ENCODE results near the gene JADE1.

Gene JADE1

DNA sequence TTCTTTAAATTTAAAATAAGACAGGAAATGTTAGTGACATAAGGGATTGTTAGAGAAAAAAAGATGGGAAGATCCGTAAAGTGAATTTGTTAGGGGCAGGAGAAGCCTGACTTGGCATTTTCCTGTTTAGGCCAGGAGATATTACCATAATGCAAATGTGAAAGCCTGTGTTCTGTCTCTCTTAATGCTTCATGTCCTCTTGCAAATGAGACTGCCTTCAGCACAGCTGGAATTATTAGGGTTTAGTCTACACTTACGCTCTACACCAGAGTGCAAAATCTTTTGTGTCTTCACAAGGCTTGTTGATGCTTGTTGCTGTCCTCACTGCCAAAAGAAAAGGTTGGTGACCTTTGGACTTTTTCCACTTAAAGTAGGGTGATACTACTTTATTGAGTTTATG, 56.8 kb downstream of the JADE1 start:
- TF ChIP-seq, protein P1, sequence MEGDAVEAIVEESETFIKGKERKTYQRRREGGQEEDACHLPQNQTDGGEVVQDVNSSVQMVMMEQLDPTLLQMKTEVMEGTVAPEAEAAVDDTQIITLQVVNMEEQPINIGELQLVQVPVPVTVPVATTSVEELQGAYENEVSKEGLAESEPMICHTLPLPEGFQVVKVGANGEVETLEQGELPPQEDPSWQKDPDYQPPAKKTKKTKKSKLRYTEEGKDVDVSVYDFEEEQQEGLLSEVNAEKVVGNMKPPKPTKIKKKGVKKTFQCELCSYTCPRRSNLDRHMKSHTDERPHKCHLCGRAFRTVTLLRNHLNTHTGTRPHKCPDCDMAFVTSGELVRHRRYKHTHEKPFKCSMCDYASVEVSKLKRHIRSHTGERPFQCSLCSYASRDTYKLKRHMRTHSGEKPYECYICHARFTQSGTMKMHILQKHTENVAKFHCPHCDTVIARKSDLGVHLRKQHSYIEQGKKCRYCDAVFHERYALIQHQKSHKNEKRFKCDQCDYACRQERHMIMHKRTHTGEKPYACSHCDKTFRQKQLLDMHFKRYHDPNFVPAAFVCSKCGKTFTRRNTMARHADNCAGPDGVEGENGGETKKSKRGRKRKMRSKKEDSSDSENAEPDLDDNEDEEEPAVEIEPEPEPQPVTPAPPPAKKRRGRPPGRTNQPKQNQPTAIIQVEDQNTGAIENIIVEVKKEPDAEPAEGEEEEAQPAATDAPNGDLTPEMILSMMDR (IDR thresholded peaks at IDR 0.05; ENCODE audit: borderline replicate concordance, control extremely low read depth, extremely low read depth, insufficient read depth, missing control alignments) = no peak
- DNase-seq (ENCODE audit: low spot score) = no peak
- in situ Hi-C loops (cut with MboI; ENCODE audit: low sequenced_read_pairs, unreplicated experiment) = loop anchor here (25.0 kb wide), 1 partner anchor 679 kb away; no protein-coding TSS in a partner anchor

DNA sequence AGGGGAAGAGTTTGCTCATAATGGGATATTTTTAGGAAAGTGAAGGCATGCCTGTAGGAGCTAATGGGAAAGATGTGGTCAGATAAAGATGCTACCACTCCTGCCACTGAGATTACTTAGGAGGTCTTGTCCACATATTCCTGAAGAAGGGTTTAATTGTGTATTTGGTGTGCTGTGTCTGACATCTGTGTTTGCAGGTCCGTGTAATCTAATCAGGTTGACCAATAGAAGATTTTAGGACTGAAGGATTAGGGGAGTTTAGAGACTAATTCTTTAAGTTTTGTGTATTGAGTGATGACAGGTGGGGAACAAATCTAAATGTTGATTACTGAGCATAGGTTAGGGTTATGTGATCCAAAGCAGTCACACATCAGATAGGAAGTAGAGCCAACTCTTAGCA, 57.2 kb downstream of the JADE1 start:
- DNase-seq (ENCODE audit: low spot score) = no peak
- in situ Hi-C loops (cut with MboI; ENCODE audit: low sequenced_read_pairs, unreplicated experiment) = loop anchor here (25.0 kb wide), 1 partner anchor 679 kb away; no protein-coding TSS in a partner anchor
- TF ChIP-seq, protein P1 (IDR thresholded peaks at IDR 0.05; ENCODE audit: borderline replicate concordance, control extremely low read depth, extremely low read depth, insufficient read depth, missing control alignments) = no peak

DNA sequence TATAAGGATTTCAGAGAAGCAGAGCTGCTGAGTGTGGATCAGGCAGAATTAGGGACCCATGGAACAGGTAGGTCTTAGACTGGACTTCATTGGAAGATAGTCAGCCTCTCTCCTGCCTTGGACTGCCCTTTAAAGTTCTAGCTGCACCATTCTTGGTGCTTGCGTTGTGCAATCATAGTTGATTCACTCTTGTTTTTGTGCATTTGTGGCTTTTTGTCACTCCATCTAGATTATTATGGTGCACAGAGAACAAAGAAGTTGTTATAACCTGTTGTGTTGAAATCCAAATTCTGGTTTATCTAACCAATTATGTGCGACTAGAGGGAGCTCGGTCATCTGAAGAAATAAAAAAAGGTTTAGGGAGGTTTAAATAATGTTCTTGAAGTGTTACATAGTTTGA, 59.3 kb downstream of the JADE1 start:
- in situ Hi-C loops (cut with MboI; ENCODE audit: low sequenced_read_pairs, unreplicated experiment) = loop anchor here (25.0 kb wide), 1 partner anchor 681 kb away; no protein-coding TSS in a partner anchor
- TF ChIP-seq, protein P1 (IDR thresholded peaks at IDR 0.05; ENCODE audit: borderline replicate concordance, control extremely low read depth, extremely low read depth, insufficient read depth, missing control alignments) = no peak
- DNase-seq (ENCODE audit: low spot score) = no peak

DNA sequence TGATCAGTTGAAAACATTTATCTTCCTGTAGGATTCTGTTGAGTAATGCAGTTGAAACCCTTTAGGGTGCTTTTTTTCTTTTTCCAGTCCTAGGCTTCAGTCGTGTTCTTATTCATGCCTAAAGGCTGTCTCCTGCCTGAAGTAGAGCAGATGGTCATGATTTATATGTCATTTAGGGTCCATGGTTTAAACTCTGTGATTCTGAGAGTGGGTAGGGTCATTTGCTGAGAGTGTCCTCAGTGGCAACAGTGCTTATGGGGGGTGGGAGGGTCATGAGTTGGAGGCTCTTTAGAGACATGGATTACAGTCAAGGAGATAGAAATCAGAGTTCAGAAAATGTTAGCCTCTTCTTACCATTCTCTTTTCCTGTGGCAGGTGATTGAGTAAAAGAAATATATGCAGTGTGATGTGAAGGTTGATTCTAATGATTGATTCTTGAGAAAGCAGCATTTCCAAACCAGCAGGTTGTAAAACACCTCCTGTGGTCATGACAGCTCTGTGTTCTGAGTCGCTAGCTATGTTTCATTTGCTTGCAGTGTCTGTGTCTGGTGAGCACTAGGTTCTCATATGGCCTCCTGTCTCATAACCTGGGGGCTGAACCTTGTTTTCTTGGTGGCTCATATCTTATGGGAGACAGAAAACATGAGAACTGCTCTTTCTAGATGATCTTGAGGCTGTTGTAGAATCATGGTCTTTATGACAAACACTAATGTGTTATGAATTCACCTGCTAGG, 60.4 kb downstream of the JADE1 start:
- in situ Hi-C loops (cut with MboI; ENCODE audit: low sequenced_read_pairs, unreplicated experiment) = loop anchor here (25.0 kb wide), 1 partner anchor 683 kb away; no protein-coding TSS in a partner anchor
- TF ChIP-seq, protein P1 (IDR thresholded peaks at IDR 0.05; ENCODE audit: borderline replicate concordance, control extremely low read depth, extremely low read depth, insufficient read depth, missing control alignments) = no peak
- DNase-seq (ENCODE audit: low spot score) = no peak

DNA sequence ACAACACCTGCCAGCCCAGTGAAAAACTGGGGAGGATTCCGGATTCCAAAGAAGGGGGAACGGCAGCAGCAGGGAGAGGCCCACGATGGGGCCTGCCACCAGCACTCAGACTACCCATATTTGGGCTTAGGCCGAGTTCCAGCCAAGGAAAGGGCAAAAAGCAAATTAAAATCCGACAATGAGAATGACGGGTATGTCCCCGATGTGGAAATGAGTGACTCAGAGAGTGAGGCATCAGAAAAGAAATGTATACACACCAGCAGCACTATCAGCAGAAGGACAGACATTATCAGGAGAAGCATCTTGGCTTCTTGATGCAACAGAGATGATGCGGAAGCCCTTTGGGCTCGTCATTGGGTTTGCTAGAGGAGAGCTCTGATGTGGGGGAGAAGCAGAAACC, 62.4 kb downstream of the JADE1 start:
- no peak for DNase-seq (ENCODE audit: low spot score)
- TF ChIP-seq, protein P1 (IDR thresholded peaks at IDR 0.05; ENCODE audit: borderline replicate concordance, control extremely low read depth, extremely low read depth, insufficient read depth, missing control alignments) = no peak
- in situ Hi-C loops (cut with MboI; ENCODE audit: low sequenced_read_pairs, unreplicated experiment) = loop anchor here (25.0 kb wide), 1 partner anchor 685 kb away; no protein-coding TSS in a partner anchor

DNA sequence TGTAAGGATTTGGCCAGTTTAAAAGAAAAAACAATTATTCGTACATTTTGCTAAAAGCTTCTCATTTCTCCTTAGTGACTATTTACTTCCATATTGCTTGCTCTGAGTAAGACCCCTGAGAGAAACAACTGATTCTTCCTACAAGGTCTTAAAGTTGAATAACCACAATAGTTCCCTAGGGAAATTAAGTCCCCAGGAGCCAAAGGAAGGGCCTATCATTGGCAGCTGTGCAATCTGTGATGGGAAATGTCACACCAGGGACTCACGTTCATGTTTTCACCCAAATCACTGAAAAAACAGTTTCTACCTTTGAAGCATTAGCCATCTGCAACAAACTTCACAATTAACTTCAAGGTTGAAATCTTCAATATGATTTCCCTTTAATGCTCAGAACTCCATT, 66.7 kb downstream of the JADE1 start:
- DNase-seq (ENCODE audit: low spot score) = no peak
- TF ChIP-seq, protein P1 (IDR thresholded peaks at IDR 0.05; ENCODE audit: borderline replicate concordance, control extremely low read depth, extremely low read depth, insufficient read depth, missing control alignments) = no peak
- in situ Hi-C loops (cut with MboI; ENCODE audit: low sequenced_read_pairs, unreplicated experiment) = no loop called here
